Measurements from ENCODE around the gene CAMK1D.

DNA sequence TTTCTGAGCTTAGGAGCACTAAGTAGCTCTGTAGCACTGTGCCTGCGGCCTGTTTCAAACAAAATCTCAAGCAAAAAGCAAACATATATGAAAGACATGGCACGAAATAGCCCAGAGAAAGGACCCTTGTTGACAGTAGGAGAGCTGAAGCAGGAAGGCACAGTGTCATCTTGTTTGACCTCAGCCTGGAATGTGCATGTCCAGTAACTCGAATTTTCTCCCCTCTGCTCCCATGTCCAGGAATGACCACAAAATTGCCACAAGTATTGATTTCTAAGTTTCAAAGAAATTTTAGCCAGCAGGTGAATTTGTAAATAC lies 351.2 kb downstream of the CAMK1D start:
- no peak for TF ChIP-seq POLR2A (IDR thresholded peaks at IDR 0.05; ENCODE audit: extremely low read depth, insufficient read length)
- TF ChIP-seq, protein P1, sequence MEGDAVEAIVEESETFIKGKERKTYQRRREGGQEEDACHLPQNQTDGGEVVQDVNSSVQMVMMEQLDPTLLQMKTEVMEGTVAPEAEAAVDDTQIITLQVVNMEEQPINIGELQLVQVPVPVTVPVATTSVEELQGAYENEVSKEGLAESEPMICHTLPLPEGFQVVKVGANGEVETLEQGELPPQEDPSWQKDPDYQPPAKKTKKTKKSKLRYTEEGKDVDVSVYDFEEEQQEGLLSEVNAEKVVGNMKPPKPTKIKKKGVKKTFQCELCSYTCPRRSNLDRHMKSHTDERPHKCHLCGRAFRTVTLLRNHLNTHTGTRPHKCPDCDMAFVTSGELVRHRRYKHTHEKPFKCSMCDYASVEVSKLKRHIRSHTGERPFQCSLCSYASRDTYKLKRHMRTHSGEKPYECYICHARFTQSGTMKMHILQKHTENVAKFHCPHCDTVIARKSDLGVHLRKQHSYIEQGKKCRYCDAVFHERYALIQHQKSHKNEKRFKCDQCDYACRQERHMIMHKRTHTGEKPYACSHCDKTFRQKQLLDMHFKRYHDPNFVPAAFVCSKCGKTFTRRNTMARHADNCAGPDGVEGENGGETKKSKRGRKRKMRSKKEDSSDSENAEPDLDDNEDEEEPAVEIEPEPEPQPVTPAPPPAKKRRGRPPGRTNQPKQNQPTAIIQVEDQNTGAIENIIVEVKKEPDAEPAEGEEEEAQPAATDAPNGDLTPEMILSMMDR (IDR thresholded peaks at IDR 0.05; ENCODE audit: low read depth, low read length): no peak
- TF ChIP-seq MYC (IDR thresholded peaks at IDR 0.05; ENCODE audit: low read depth, low read length): no peak
- TF ChIP-seq, protein P2, sequence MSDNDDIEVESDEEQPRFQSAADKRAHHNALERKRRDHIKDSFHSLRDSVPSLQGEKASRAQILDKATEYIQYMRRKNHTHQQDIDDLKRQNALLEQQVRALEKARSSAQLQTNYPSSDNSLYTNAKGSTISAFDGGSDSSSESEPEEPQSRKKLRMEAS (IDR thresholded peaks at IDR 0.05; ENCODE audit: low read depth, low read length): no peak

Measured in NB4 (cell line).